Activated CD4-positive, CD25-positive, alpha-beta regulatory T cell treated with anti-CD3 and anti-CD28 coated beads, Interleukin-2, amount 50 U/mL, for 72 hours (primary cell): ENCODE measurements around the gene TCP1.
"Not testable (repeated sequence)": the region's sequence is repeated elsewhere in the genome, so short reads cannot be mapped to it uniquely, and the experiment has no call there.

Experiments used
- DNase-seq: peaks from one replicate; pipeline ENCODE4 v3.0.0; 2021

Gene TCP1

DNA sequence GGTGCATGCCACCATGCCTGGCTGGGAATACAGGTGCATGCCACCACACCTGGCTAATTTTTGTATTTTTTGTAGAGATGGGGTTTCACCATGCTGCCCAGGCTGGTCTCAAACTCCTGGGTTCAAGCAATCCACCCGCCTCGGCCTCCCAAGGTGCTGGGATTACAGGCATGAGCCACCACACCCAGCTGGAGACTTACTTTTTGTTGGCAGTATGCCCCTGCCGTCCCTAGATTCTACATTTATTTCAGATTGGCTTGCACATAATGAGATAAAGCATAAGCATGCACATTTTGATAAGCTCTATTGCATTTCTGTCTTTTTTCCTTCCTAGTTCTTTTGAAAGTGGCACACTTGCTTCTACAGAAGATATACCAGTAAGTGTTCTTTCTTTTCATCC lies 27.4 kb upstream of the TCP1 start:
- DNase-seq, result not testable (repeated sequence)

DNA sequence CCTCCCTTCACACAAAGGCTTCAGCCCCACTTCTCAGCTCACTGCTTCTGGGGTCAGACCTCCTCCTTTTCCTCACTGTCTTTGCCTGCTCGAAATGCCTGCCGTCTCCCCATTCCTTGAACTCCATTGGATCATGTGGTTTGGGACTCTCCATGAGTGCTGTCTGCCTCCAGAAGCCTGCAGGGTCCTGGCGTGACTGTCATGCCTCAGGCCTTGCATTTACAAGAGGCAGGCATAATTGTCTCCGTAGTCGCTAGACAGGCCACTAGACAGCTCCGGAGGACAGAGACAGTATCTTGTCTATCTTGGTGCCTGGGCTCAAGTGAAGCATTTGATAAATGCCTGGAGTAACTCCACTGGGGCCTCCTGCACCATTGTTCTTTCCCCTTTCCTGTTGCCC lies 26.0 kb upstream of the TCP1 start:
- DNase-seq, result no peak

DNA sequence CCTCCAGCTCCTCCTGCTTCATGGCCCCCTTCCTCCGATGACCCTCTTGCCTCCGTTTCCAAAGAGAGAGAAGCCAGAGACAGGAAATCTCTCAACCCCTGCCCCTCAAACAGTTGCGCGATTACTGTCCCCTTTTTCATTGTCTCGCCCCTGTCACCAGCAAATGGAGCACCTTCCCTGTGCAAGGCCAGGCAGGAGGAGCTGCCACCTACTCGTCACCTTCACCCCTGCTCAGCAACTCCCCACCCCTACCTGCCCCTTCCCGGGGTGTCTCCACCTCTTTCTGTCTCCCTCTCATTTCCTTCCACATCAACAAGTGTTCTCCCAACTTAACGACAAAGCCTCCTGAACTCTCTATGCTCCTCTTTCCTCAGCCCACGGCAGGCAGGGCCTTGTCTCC lies 24.4 kb upstream of the TCP1 start:
- no peak for DNase-seq

DNA sequence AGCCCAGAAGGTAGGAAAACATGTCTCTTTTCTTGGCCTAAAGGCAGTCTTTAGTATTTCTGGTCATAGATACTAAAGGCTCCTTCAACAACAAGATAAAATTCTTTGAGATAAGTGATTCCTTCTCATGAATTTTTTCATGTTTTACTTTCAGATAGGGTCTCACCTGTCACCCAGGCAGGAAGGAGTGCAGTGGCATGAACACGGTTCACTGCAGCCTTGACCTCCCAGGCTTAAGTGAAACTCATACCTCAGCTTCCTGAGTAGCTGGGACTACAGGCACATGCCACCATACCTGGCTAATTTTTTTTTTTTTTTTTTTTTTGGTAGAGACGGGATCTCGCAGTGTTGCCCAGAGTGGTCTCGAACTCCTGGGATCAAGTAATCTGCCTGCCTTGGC lies 19.7 kb upstream of the TCP1 start:
- no peak for DNase-seq

DNA sequence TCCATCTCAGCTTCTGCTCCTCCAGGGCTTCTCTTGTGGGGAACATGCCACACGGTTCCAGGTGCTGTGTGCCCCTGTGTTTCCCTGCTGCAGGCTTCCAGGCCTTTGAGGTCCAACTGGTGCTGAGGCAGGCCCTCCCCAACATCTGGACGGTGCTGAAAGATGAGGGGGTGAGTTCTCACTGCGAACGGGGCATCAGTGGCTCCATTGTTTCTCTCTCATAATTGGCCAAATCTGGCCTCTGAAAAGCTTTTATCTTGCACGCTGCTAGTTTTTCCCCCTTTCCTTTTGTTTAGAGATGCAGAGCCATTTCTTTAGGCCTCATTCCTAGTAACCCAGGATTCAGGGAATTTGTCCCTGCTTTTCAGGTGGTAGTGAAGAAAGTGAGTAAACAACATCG lies 19.2 kb upstream of the TCP1 start:
- DNase-seq, result no peak

DNA sequence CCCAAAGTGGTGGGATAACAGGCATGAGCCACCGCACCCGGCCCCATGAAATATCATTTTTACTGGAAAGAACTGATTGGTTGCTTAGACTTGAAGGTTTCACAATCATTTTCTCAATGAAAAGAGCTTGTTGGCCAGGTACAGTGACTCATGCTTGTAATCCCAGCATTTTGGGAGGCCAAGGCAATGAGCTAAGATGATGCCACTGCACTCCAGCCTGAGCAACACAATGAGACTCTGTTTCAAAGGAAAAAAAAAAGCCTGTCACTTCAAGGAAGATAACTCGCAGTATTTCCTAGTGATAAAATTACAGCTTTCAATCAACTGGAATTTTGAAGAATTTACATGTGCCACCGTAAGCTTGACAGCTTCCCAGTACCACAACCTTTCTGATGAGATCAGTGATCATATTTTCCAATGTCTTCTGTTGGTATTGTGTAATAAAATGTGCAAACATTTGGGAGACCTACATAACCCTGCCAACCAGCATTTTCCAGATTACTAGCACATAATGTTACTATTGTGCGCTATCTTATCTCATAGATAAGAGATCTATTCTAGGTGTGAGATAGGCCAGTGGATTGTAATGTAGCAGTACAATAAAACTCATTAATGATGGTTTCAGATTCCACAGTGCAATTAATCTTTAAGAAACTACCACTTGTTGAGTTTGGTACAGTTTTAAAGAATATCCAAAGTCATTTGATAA lies 17.9 kb upstream of the TCP1 start:
- no peak for DNase-seq

DNA sequence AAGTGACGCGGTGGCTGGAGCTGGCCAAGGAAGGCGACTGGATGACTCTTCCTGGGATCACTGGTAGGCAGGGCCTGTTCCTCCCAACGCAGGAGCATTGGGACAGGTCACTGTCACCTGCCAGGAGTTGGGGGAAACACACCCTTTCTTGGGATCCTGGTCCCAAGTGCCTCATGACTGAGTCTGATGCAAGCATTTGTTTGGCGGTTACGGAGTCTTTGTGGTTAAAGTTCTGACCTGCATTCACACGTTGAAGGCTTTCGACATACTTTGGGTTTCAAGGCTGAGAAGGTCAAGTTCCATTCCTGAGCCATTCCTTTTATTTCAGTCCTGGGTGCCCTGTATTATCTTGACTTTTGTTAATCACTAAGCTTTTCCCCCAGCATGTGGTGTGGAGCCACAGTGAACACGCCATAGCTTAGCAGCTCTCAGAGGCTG lies 16.6 kb upstream of the TCP1 start:
- DNase-seq, result no peak

DNA sequence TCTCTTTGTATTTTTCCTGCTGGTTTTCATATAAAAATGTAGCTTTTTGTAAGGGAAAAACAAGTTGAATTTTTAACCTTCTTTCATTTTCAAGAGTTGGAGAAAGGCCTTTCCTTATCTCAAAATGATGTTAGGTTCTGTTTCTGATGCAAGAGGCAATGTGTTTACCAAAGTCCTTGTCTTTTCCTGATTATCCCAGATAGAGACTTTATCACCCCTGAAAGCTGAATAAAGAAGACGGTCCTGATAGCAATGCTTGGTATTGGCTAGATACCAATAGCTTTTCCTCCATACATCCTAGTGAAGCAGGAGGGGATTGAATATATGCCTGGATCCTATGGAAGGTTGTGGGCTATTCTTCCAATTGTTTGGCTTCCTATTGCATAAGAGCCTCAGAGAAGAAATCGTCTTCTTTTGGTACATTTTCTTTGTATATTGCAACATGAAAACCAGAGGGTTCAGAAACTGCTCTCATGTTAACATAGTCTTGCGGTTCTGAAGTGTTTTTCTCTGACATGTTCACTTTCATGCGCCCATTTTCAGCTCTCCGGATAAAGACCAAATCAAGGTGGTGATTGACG lies 16.1 kb upstream of the TCP1 start:
- no peak for DNase-seq

DNA sequence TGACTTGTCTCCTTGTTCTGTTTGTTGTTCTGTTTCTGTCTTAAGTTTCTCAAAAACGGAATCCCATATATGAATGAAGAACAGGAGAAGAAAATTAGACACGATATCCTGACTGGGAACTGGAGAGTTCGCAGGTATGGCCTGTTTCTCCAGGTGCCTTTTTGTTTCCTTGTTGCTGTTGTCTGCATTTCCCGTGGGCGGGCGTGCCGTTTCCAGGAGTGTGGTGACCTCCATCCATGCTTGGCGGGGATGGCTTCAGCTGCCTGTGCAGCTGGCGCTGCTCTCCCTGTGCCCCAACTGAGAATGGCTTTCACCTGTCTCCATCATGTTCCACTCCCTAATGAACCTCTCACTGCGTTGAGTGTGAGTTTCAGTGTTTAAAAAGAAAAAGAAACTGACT lies 15.1 kb upstream of the TCP1 start:
- no peak for DNase-seq

DNA sequence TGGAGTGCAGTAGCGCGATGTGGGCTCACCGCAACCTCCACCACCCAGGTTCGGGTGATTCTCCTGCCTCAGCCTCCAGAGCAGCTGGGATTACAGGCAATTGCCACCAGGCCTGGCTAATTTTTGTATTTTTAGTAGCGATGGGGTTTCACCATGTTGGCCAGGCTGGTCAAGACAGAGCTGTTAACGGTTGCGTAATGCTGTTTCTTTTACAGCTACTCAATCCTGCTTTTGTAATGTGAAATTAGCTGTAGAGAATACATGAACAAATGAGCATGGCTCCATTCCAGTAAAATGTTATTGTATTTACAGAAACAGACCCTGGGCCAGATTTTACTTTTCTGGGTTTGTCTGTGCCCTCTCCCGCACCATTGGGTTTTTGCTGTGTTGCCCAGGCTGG lies 12.5 kb upstream of the TCP1 start:
- DNase-seq, result no peak

DNA sequence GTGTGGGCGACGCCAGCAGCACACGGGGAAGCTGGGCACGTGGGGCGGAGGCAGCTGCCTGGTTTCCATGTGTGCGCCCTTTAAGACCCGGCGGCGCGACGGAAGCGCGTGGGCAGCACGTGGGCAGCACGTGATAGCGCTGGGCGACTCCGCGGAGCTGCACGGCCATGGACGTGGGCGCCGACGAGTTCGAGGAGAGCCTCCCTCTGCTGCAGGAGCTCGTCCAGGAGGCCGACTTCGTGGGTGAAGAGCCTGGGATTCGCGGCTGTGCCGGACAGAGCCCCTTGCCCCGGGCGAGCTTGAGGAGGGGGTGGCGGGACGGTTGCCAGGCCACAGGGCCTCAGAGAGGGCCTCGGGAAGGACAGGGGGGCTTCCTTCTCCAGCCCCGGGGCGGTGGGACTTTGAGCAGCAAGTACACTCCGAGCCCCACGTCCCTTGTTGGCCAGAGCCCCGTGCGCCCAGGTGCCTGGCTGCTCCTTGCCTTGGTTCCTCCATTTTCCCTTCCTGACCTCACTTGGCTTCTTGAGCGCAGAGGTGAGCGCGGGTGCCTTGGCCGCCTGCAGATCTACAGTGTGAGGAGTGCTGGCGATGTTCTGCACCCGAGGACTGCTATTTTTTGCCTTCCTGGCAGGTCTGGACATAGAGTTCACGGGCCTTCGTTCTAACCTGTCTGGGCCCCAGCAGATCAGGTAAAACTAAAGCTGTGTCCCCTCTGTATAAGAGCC lies 10.9 kb upstream of the TCP1 start, which contains the start of gene PNLDC1:
TSS of gene PNLDC1 (plus strand) at position 136 of the 725 bp plus-strand sequence. CDS start at position 168, 32 bp downstream.
- DNase-seq, result no peak

DNA sequence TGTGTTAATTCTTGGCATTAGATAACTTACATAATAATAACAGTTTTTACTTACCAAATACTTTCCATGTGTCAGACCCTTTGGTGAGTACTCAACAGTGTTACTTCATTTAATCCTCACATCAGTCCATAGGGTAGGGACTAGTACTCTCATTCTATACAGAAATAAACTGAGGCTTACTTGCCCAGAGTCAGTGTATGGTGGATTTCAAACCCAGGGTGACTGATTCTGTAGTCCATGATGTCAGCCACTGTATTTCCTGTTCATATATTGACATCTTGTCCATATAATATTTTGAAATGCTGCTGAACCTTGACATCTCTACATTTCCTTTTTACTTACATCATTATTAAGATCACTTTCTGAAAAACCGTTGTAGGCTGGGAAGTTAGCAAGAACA lies 8.2 kb upstream of the TCP1 start:
- no peak for DNase-seq

DNA sequence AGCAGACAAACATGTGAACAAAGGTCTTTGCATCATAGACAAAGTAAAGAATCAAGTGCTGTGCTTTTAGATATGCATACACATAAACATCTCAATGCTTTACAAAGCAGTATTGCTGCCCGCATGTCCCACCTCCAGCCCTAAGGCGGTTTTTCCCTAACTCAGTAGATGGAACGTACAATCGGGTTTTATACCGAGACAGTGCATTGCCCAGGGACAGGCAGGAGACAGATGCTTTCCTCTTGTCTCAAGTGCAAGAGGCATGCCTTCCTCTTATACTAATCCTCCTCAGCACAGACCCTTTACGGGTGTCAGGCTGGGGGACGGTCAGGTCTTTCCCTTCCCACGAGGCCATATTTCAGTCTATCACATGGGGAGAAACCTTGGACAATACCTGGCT lies 5.6 kb upstream of the TCP1 start:
- not testable (repeated sequence) for DNase-seq

DNA sequence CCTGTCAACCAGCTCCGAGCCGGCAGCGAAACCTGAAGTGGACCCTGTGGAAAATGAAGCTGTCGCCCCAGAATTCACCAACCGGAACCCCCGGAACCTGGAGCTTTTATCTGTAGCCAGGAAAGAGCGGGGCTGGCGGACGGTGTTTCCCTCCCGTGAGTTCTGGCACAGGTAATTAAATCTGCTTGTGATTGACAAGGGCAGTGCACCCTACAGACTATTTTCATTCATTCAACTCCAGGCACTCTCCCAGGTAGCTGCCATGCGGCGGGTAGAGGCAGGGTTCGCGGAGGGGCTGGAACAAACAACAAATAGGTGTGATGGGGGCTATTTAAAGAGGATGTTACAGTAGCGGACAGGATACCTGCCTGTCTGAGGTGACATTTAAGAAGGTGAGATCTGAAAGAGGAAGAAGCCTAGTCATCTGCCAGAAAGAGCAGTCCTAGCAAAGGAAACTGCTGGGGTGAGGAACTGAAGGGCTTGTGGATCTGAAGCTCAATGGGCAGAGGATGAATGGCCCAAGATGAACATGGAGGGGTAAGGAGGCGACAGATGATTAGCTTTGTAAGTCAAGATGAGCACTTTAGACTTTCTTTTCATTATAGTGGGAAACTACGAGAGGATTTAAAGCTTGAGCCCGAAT lies 1.7 kb upstream of the TCP1 start:
- no peak for DNase-seq

DNA sequence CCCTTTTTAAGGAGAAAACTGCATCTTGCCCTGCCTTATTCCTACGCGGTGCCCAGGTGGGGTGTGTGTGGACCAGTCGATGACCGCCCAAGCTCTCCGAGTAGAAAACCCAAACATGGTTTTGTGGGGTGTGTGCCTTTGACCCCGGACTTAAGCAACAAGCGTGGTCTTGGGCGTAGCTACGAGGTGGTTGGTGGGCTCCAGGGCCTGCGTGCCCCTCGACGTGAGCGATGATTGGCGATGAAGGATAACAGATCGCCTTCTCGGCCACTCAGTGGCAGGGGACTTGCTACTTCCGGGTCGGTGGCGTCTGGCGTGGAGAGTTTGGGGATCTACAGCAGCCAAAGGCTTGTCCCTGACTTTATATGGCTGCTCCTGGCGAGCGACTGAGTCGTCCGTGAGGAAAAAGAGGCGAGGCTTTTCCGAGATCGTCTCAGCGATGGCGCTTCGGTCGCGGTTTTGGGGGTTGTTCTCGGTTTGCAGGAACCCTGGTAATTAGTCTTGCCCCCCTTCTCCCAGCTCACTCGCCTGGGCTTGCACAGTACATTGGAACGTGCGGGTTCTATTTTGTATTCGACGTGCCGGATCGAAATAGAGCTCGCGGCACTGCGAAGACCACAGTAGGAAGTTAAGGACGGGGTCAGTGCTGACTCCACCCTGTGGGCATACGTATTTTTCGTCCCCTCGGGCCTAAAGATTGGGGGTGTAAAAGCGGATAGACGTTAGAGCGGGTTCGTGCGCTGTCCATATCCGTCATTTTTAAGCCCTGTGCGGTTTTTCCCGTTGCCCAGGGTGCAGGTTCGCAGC lies 950 bp upstream of the TCP1 start, which contains the start of gene MRPL18:
TSS of gene MRPL18 (plus strand) at position 319 of the 807 bp plus-strand sequence. CDS start at position 440, 121 bp downstream.
- peak; percentile 79 for DNase-seq

DNA sequence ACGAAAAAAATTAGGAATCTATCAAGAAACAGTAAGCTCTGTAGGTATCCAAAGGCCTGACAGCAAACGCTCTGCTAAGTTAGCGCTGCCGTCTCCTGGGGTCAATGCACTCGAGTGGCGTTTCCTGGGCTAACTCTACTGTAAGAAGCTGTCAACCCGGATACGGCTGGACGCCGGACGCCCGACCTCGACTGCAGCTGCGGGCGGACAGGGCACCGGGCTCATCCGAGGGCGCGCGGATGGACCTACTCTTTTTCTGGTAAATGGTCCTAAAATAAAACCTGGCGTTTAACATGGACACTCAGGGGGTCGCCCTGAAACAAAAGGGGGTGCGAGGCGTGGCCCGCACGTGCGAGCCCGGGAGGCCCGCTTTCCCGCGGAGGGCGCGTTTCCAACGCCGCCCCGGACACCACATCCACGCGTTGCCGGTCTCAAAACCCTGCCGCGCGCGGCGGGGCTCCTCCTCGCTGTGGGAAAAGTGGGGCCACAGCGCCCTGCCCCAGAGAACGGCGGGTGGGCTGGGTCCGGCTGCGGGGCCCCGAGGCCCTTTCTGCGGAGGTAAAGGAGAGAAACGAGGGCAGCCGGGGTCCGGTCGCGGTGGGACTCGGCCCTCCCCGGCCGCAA lies 537 bp downstream of the TCP1 start:
- peak; percentile 42 for DNase-seq

DNA sequence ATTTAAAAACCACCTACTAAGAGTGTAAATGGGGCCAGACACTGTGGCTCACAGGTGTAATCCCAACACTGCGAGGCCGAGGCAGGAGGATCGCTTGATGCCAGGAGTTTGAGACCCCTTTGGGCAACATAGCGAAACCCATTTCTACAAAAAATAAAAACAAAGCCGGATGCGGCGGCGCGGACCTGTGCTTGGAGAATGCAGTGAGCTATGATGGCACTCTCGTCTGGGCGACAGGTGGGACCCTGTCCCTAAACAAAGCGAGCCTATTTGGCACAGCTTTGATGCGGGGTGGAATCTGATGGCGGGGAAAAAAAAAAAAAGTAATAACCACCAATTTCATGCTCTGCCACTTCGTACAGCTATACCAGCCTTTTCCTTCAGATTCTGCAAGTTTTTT lies 1.1 kb downstream of the TCP1 start:
- DNase-seq, result no peak

DNA sequence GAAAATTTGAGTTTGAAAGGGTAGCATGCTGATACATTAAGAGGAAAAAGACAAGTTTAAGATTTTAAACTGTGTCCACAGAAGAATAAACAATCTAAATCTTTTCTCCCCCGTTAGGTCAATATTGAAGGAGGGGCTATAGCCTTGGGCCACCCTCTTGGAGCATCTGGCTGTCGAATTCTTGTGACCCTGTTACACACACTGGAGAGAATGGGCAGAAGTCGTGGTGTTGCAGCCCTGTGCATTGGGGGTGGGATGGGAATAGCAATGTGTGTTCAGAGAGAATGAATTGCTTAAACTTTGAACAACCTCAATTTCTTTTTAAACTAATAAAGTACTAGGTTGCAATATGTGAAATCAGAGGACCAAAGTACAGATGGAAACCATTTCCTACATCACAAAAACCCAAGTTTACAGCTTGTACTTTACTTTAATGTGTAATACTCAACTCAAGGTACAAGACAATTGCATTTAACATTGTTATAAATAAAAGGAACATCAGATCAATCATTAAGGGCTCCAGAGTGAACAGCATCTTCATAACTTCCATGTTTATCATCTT lies 10.8 kb downstream of the TCP1 start:
- no peak for DNase-seq

DNA sequence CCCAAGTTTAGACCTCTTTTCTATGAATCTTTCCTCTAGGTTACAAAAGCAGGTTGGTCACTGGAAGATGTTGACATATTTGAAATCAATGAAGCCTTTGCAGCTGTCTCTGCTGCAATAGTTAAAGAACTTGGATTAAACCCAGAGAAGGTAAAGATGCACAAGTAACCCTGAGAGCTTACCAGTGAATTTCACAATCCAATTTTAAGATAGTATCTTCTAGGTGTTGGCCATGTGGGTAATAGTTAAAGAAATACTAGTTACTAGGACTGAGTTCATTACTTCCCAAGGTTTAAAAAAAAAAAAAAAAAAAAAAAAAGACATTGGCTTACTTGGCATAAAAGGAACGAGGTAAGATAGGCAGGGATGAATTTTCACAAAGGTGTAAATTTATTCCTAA lies 11.3 kb downstream of the TCP1 start:
- no peak for DNase-seq

DNA sequence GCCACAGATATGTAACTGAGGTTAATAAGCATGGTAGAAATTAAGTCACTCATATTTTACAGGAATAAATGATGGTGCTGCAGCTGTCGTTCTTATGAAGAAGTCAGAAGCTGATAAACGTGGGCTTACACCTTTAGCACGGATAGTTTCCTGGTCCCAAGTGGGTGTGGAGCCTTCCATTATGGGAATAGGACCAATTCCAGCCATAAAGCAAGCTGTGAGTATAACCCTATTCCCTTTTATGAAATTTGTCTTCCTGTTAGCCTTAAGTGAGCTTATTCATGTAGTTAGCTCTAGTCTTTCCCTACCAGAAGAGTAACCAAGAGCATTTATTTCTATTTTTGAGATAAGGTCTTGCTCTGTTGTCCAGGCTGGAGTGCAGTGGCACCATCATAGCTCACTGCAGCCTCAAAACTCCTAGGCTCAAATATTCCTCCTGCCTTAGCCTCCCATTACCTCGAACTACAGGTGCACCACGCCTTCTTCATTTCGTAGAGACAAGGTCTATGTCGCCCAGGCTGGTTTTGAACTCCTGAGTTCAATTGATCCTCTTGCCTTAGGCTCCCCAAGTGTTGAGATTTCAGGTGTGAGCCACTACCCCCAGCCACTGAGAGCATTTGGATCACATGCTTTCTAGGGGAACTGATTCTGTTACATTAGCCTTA lies 12.0 kb downstream of the TCP1 start:
- DNase-seq, result no peak

DNA sequence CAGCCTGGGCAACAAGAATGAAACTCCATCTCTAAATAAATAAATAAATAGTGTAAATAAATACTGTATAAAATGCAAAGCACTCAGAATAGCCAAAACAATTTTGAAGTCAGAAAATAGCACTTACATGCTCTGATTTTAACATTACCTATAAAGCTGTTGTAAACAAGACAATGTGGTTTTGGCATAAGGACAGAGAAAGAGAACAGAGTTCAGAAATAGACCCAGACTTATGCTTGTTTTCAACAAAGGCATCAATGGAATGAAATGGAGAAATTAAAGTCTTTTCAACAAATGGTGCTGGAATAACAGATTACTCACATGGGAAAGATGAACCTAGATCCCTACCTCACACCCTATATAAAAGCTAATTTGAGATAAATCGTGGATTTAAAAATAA lies 17.2 kb downstream of the TCP1 start:
- no peak for DNase-seq
